Liver (tissue), 3 donors: ENCODE results near the gene ERP27.

Source experiments
- CTCF ChIP-seq: fragments of 150-350 bp; IDR thresholded peaks from 2 replicates; pipeline ENCODE4 v1.5.1; 2017; ENCODE audit warnings: improper control_type of control experiment, low read depth, low read length; ENCODE audit not compliant: missing input control
- EGR1 ChIP-seq, 2 donors: IDR thresholded peaks; 2 replicates each; pipeline ENCODE4 v1.6.1; 2016 to 2018; ENCODE audit warnings: antibody characterized with exemption in 2 of 2, low read depth in 2 of 2
- GABPA ChIP-seq, 2 donors: IDR thresholded peaks in 1 of 2; conservative IDR thresholded peaks in 1 of 2; 2 replicates each; pipeline ENCODE4 v1.6.1; 2016; ENCODE audit warnings: antibody characterized with exemption in 2 of 2, mild to moderate bottlenecking in 1 of 2, moderate library complexity in 1 of 2
- JUND ChIP-seq, 2 donors: IDR thresholded peaks; 2 replicates each; pipeline ENCODE4 v1.6.1; 2016; ENCODE audit warnings: antibody characterized with exemption in 2 of 2
- MAX ChIP-seq: IDR thresholded peaks from 2 replicates; pipeline ENCODE4 v1.6.1; 2016; ENCODE audit warnings: antibody characterized with exemption
- RAD21 ChIP-seq, 2 donors: IDR thresholded peaks; 2 replicates each; pipeline ENCODE4 v1.6.1; 2016; ENCODE audit warnings: antibody characterized with exemption in 2 of 2, mild to moderate bottlenecking in 2 of 2
- REST ChIP-seq: IDR thresholded peaks from 2 replicates; pipeline ENCODE4 v1.6.1; 2016; ENCODE audit warnings: antibody characterized with exemption, mild to moderate bottlenecking
- SP1 ChIP-seq: IDR thresholded peaks from 2 replicates; pipeline ENCODE4 v1.6.1; 2018; ENCODE audit warnings: antibody characterized with exemption, mild to moderate bottlenecking
- YY1 ChIP-seq: IDR thresholded peaks from 2 replicates; pipeline ENCODE4 v1.6.1; 2016; ENCODE audit warnings: antibody characterized with exemption, mild to moderate bottlenecking
- TF ChIP-seq, protein P1 (sequence below): IDR thresholded peaks from 2 replicates; pipeline ENCODE4 v1.6.1; 2016; ENCODE audit warnings: antibody characterized with exemption
- donor health status: healthy.
- donor health status: healthy.

DNA sequence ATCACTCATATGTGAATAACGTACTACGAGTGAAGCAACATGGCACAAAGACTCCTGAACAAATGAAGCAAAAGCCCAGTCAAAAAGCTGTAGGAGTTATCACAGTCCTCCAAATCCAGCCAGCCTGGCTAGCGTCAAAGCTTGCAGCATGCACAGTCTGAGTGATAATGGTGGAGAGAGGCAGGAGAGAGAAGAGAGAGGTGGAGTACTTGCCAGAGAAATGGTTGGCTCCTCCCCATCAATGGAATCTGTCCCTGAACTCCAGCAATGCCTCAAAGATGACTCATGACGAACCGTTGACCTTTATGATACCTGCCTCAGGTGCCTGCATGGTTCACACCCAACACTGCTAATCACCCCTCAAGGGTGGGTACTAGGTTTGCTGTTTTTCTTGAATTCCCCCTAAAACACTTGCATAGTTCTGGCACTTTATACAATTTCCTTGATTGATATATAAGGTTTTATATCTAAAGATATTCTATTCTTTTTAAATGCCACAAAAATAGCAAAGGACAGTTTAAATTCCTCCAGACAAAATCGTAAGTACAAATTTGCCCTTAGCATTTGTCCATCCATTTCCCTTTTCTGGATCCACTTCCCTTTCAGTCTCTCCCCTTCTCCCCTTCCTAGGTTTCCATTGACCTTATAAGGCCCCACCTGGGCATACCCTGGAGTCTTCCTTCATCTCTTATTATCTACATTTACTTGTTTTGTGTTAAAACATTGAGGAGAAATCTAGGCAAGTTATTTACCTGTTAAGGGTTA is 12.8 kb upstream of the ERP27 start:
- TF ChIP-seq CTCF: no peak
- no peak for TF ChIP-seq YY1
- no peak for TF ChIP-seq JUND (IDR thresholded peaks at IDR 0.05)
- TF ChIP-seq SP1: no peak
- TF ChIP-seq MAX: no peak
- TF ChIP-seq, protein P1, sequence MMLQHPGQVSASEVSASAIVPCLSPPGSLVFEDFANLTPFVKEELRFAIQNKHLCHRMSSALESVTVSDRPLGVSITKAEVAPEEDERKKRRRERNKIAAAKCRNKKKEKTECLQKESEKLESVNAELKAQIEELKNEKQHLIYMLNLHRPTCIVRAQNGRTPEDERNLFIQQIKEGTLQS: no peak
- TF ChIP-seq REST: no peak
- TF ChIP-seq EGR1 (IDR thresholded peaks at IDR 0.05; ENCODE audit: low read depth in 2 of 2): no peak
- TF ChIP-seq GABPA (IDR thresholded peaks at IDR 0.05 in 1 of 2, conservative IDR thresholded peaks at IDR 0.05 in 1 of 2): no peak
- TF ChIP-seq RAD21 (IDR thresholded peaks at IDR 0.05): no peak
